ENCODE measurements around the gene LARP4.
A peak's percentile ranks its signal among the peaks of the same experiment; 100 is the strongest.

The LARP4 gene

GRCh38 chr12:50452795-50453194, 52.1 kb downstream of the LARP4 start:
- TF ChIP-seq CTCF (IDR thresholded peaks at IDR 0.05; ENCODE audit: poor library complexity, severe bottlenecking) = no peak
- H3K4me3 ChIP-seq (ENCODE audit: severe bottlenecking) = no peak overlapping the region
- H3K27ac ChIP-seq (ENCODE audit: poor library complexity, severe bottlenecking) = no peak overlapping the region
- H3K4me1 ChIP-seq (ENCODE audit: insufficient read depth, poor library complexity, severe bottlenecking) = no peaks in the 10 kb centered on the region
- no peaks in the 10 kb centered on the region for H3K27me3 ChIP-seq (ENCODE audit: insufficient read depth, poor library complexity, severe bottlenecking)
- DNase-seq (ENCODE audit: low spot score) = no peak
- no peaks in the 10 kb centered on the region for H3K9me3 ChIP-seq (ENCODE audit: severe bottlenecking)
- ATAC-seq (ENCODE audit: low read depth) = no peak
- peaks cover 57% of the 10 kb centered on the region for H3K36me3 ChIP-seq (ENCODE audit: low read depth)

- H3K9me3 ChIP-seq (ENCODE audit: severe bottlenecking) = no peaks in the 10 kb centered on the region
- TF ChIP-seq CTCF (IDR thresholded peaks at IDR 0.05; ENCODE audit: poor library complexity, severe bottlenecking) = no peak
- no peak overlapping the region for H3K4me3 ChIP-seq (ENCODE audit: severe bottlenecking)
- H3K4me1 ChIP-seq (ENCODE audit: insufficient read depth, poor library complexity, severe bottlenecking) = no peaks in the 10 kb centered on the region
- DNase-seq (ENCODE audit: low spot score) (no peak), ATAC-seq (ENCODE audit: low read depth) (no peak)
- no peak overlapping the region for H3K27ac ChIP-seq (ENCODE audit: poor library complexity, severe bottlenecking)
- H3K36me3 ChIP-seq (ENCODE audit: low read depth) = peaks cover 55% of the 10 kb centered on the region
- H3K27me3 ChIP-seq (ENCODE audit: insufficient read depth, poor library complexity, severe bottlenecking) = no peaks in the 10 kb centered on the region
Measured at GRCh38 chr12:50453872-50454271, 53.2 kb downstream of the LARP4 start.

GRCh38 chr12:50458606-50459005, 57.9 kb downstream of the LARP4 start:
- no peaks in the 10 kb centered on the region for H3K9me3 ChIP-seq (ENCODE audit: severe bottlenecking)
- TF ChIP-seq CTCF (IDR thresholded peaks at IDR 0.05; ENCODE audit: poor library complexity, severe bottlenecking) = no peak
- DNase-seq (ENCODE audit: low spot score) = no peak
- no peaks in the 10 kb centered on the region for H3K27me3 ChIP-seq (ENCODE audit: insufficient read depth, poor library complexity, severe bottlenecking)
- peak; percentile 10; the same call in 1 of the 3 replicates for ATAC-seq (ENCODE audit: low read depth)
- H3K36me3 ChIP-seq (ENCODE audit: low read depth) = peaks cover 62% of the 10 kb centered on the region
- no peaks in the 10 kb centered on the region for H3K4me1 ChIP-seq (ENCODE audit: insufficient read depth, poor library complexity, severe bottlenecking)
- H3K4me3 ChIP-seq (ENCODE audit: severe bottlenecking) = no peak overlapping the region
- H3K27ac ChIP-seq (ENCODE audit: poor library complexity, severe bottlenecking) = no peak overlapping the region

- H3K4me3 ChIP-seq (ENCODE audit: severe bottlenecking) = no peak overlapping the region
- no peaks in the 10 kb centered on the region for H3K27me3 ChIP-seq (ENCODE audit: insufficient read depth, poor library complexity, severe bottlenecking)
- peaks cover 88% of the 10 kb centered on the region for H3K36me3 ChIP-seq (ENCODE audit: low read depth)
- no peak for TF ChIP-seq CTCF (IDR thresholded peaks at IDR 0.05; ENCODE audit: poor library complexity, severe bottlenecking)
- no peak for ATAC-seq (ENCODE audit: low read depth)
- no peak overlapping the region for H3K27ac ChIP-seq (ENCODE audit: poor library complexity, severe bottlenecking)
- no peak for DNase-seq (ENCODE audit: low spot score)
- H3K4me1 ChIP-seq (ENCODE audit: insufficient read depth, poor library complexity, severe bottlenecking) = no peaks in the 10 kb centered on the region
- no peaks in the 10 kb centered on the region for H3K9me3 ChIP-seq (ENCODE audit: severe bottlenecking)
Measured at GRCh38 chr12:50467439-50467838, 66.8 kb downstream of the LARP4 start.

GRCh38 chr12:50477241-50477832, 76.7 kb downstream of the LARP4 start:
- Histone ChIP-seq H3K4me1 (ENCODE audit: insufficient read depth, poor library complexity, severe bottlenecking) (no peaks in the 10 kb centered on the region), H3K9me3 (ENCODE audit: severe bottlenecking) (no peaks in the 10 kb centered on the region), H3K36me3 (ENCODE audit: low read depth) (peaks cover 55% of the 10 kb centered on the region), H3K27ac (ENCODE audit: poor library complexity, severe bottlenecking) (no peak overlapping the region), H3K4me3 (ENCODE audit: severe bottlenecking) (no peak overlapping the region), H3K27me3 (ENCODE audit: insufficient read depth, poor library complexity, severe bottlenecking) (no peaks in the 10 kb centered on the region)
- no peak for TF ChIP-seq CTCF (IDR thresholded peaks at IDR 0.05; ENCODE audit: poor library complexity, severe bottlenecking)
- DNase-seq (ENCODE audit: low spot score) = no peak
- no peak for ATAC-seq (ENCODE audit: low read depth)

Data from RWPE2 (cell line).